Measurements from ENCODE around the gene PSMG3.

PSMG3 gene

DNA sequence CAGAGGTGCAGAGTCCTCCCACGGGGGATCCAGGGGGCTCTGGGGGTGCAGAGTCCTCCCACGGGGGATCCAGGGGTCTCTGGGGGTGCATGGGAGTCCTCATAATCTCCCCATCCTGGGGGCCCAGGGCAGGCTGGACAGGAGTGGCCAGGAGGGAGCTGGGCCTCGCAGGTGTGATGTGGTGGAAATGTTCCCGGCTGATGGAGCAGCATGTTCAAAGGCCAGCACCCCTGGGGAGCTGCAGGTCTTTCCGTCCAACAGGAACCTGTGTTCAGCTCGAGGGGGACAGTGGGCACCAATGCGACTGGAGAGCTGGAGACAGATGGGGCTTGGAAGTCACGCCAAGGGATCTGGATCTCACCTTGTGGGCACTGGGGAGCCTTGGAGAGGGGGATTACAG is 38.5 kb upstream of the PSMG3 start:
- TF ChIP-seq POLR2AphosphoS5 (IDR thresholded peaks at IDR 0.05; ENCODE audit: borderline replicate concordance, low read depth, low read length) (no peak), EZH2 (IDR thresholded peaks at IDR 0.05) (no peak), FOXP2 (optimal IDR thresholded peaks at IDR 0.05; ENCODE audit: control extremely low read depth, extremely low read length, insufficient read depth) (no peak)
- DNase-seq (ENCODE audit: low read depth, low spot score): no peak
- Histone ChIP-seq H3K36me3 (ENCODE audit: insufficient read depth, low read length) (no peaks in the 10 kb centered on the region), H3K4me3 (no peak overlapping the region), H3K9ac (ENCODE audit: insufficient read length) (no peak overlapping the region), H3K27ac (no peak overlapping the region), H3K9me3 (ENCODE audit: low read depth, low read length) (no peaks in the 10 kb centered on the region)

DNA sequence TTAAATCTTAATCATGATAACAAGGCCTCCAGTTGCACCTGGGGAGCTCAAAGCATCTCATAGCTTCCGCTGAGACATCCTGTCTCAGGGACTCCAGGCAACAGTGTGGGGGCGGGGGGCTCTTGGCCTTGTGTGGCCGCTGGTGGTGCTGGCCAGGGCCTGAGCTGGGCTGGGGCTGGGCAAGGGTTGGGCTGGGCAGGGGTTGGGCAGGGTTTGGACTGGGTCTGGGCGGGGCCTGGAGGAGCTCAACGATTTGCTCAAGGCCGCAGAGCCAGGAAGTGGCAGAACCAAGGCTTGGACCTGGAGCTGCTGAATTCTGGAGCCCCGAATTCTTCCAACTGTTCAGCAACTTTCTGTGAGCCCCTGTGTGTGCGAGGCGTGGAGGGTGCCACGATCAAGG is 37.9 kb upstream of the PSMG3 start:
- Histone ChIP-seq H3K4me3 (no peak overlapping the region), H3K36me3 (ENCODE audit: insufficient read depth, low read length) (no peaks in the 10 kb centered on the region), H3K9ac (ENCODE audit: insufficient read length) (no peak overlapping the region), H3K9me3 (ENCODE audit: low read depth, low read length) (no peaks in the 10 kb centered on the region), H3K27ac (no peak overlapping the region)
- TF ChIP-seq FOXP2 (optimal IDR thresholded peaks at IDR 0.05; ENCODE audit: control extremely low read depth, extremely low read length, insufficient read depth): no peak
- no peak for TF ChIP-seq EZH2 (IDR thresholded peaks at IDR 0.05)
- no peak for TF ChIP-seq POLR2AphosphoS5 (IDR thresholded peaks at IDR 0.05; ENCODE audit: borderline replicate concordance, low read depth, low read length)
- no peak for DNase-seq (ENCODE audit: low read depth, low spot score)

DNA sequence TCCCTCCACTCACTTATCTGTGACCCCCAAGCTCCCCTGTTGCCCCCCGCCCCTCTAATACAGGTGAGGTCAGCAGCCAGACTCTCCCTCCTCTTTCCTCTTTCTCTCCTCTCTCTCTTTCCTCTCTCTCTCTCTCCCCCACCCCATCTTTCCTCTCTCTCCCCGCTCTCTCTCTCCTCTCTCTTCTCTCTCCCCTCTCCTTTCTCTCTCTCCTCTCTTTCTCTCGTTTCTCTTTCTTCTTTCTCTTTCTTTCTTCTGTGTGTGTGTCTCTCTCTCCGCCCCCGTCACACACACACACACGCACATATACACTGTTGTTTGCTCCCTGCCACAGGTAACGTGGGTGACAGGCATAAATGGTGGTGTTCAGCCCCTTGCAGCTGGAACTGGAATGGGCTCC is 37.2 kb upstream of the PSMG3 start:
- Histone ChIP-seq H3K4me3 (no peak overlapping the region), H3K9ac (ENCODE audit: insufficient read length) (no peak overlapping the region), H3K36me3 (ENCODE audit: insufficient read depth, low read length) (no peaks in the 10 kb centered on the region), H3K9me3 (ENCODE audit: low read depth, low read length) (no peaks in the 10 kb centered on the region), H3K27ac (no peak overlapping the region)
- TF ChIP-seq POLR2AphosphoS5 (IDR thresholded peaks at IDR 0.05; ENCODE audit: borderline replicate concordance, low read depth, low read length) (no peak), FOXP2 (optimal IDR thresholded peaks at IDR 0.05; ENCODE audit: control extremely low read depth, extremely low read length, insufficient read depth) (no peak), EZH2 (IDR thresholded peaks at IDR 0.05) (no peak)
- no peak for DNase-seq (ENCODE audit: low read depth, low spot score)

DNA sequence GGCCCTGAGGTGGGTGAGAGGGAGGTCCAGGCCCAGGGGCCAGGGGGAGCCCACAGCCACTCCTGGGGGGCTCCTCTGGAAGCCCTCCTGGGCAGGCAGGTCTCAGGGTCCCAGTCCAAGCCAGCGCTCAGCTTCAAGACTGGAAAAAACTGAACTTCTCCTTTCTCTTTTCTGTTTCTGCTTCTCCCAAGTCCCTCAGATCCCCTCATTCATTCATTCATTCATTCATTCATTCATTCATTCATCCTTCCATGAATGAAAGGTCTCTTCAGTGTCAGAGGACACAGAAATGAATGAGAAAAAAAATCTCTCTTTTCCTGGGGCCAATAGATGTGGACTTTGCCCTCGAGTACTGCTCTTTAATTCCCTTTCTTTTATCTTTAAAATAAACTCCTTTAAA is 34.6 kb upstream of the PSMG3 start:
- H3K9ac ChIP-seq (ENCODE audit: insufficient read length): no peak overlapping the region
- no peaks in the 10 kb centered on the region for H3K9me3 ChIP-seq (ENCODE audit: low read depth, low read length)
- no peaks in the 10 kb centered on the region for H3K36me3 ChIP-seq (ENCODE audit: insufficient read depth, low read length)
- no peak overlapping the region for H3K27ac ChIP-seq
- no peak overlapping the region for H3K4me3 ChIP-seq
- no peak for TF ChIP-seq EZH2 (IDR thresholded peaks at IDR 0.05)
- TF ChIP-seq POLR2AphosphoS5 (IDR thresholded peaks at IDR 0.05; ENCODE audit: borderline replicate concordance, low read depth, low read length): no peak
- no peak for TF ChIP-seq FOXP2 (optimal IDR thresholded peaks at IDR 0.05; ENCODE audit: control extremely low read depth, extremely low read length, insufficient read depth)
- no peak for DNase-seq (ENCODE audit: low read depth, low spot score)

DNA sequence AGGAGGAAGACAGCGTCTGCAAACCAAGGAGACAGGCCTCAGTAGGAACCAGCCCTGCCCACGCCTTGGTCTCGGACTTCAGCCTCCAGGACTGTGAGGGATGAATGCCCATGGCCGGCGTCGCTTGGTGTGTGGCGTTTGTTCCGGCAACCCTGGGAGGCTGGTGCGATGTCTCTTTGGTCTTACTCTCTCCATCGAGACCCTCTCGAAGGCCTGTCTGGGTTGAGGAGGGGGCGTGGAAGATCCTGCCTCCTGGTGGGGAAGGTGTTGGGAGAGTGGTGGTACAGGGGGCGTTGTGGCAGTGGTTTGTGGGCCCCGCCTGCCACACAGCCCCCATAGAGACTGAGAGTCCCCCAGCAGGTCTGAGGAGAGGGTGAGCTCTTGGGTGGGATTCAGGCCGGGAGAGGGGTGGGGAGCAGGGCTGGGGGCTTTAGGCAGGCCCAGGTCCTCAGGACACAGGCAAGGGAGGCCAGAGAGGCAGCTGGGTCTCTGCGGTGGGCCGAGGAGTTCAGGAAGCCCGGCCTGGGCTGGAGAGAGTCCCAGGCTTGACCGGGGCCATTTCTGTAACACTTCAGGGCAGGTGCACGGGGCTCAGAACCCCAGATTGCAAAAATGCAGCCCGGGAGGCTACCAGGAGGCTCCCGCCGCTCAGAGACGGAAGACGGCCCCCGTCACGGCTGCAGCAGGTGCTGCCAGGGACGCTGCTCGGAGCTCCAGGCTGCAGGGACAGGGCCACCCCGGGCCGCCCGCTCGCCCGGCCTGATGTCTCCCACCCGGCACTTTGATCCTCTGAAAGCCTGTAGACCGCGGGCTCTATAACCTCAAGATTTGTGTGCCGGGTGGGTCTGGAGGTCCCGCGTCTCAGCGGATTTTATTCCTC is 33.8 kb upstream of the PSMG3 start:
- DNase-seq (ENCODE audit: low read depth, low spot score): no peak
- TF ChIP-seq POLR2AphosphoS5 (IDR thresholded peaks at IDR 0.05; ENCODE audit: borderline replicate concordance, low read depth, low read length) (no peak), FOXP2 (optimal IDR thresholded peaks at IDR 0.05; ENCODE audit: control extremely low read depth, extremely low read length, insufficient read depth) (no peak), EZH2 (IDR thresholded peaks at IDR 0.05) (no peak)

DNA sequence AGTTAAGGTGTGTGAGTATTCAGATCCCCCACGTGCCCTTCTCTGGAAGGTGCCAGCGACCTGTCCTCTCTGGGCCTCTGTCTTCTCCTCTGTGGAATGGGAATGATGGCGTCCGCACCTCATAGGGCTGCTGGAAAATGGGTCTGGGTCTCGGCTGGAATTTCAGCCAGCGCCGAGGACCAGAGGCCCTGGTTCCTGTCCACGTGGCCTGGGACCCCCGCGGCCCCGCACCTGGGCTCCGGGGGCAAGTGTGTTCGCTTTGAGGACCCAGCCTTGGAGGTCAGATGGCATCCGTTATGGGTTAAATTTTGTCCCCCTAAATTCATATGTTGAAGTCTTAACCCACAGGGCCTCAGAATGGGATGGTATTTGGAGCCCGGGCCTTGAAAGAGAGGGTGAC is 32.6 kb upstream of the PSMG3 start:
- Histone ChIP-seq H3K9me3 (ENCODE audit: low read depth, low read length) (no peaks in the 10 kb centered on the region), H3K27ac (no peak overlapping the region), H3K4me3 (no peak overlapping the region), H3K36me3 (ENCODE audit: insufficient read depth, low read length) (no peaks in the 10 kb centered on the region), H3K9ac (ENCODE audit: insufficient read length) (no peak overlapping the region)
- no peak for DNase-seq (ENCODE audit: low read depth, low spot score)
- TF ChIP-seq POLR2AphosphoS5 (IDR thresholded peaks at IDR 0.05; ENCODE audit: borderline replicate concordance, low read depth, low read length) (no peak), FOXP2 (optimal IDR thresholded peaks at IDR 0.05; ENCODE audit: control extremely low read depth, extremely low read length, insufficient read depth) (no peak), EZH2 (IDR thresholded peaks at IDR 0.05) (no peak)

More for the DNA sequence above, 33.8 kb upstream of the PSMG3 start:
- Histone ChIP-seq H3K9me3 (ENCODE audit: low read depth, low read length) (no peaks in the 10 kb centered on the region), H3K4me3 (no peak overlapping the region), H3K36me3 (ENCODE audit: insufficient read depth, low read length) (no peaks in the 10 kb centered on the region), H3K27ac (no peak overlapping the region), H3K9ac (ENCODE audit: insufficient read length) (no peak overlapping the region)

DNA sequence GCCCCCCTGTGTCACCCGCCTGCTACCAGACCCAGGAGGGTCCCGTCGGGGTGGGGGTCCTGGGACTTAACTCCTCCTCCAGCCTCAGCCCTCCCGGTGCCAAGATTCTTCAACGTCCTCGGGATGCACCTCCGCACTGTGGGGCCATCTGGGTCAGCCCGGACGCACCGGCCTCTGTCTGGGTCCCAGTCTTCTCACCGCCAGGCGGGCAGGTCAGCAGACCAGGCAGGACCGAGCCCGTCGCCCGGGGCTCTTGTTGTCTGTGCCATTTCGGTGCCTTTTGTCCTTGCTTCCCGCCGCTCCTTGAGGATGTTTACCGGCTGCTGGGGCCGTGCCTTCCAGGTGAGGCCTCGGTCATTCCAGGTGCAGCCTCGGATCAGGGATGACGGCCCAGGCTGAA is 32.1 kb upstream of the PSMG3 start:
- Histone ChIP-seq H3K9me3 (ENCODE audit: low read depth, low read length) (no peaks in the 10 kb centered on the region), H3K27ac (no peak overlapping the region), H3K9ac (ENCODE audit: insufficient read length) (no peak overlapping the region), H3K4me3 (no peak overlapping the region), H3K36me3 (ENCODE audit: insufficient read depth, low read length) (no peaks in the 10 kb centered on the region)
- TF ChIP-seq POLR2AphosphoS5 (IDR thresholded peaks at IDR 0.05; ENCODE audit: borderline replicate concordance, low read depth, low read length): no peak
- no peak for TF ChIP-seq FOXP2 (optimal IDR thresholded peaks at IDR 0.05; ENCODE audit: control extremely low read depth, extremely low read length, insufficient read depth)
- TF ChIP-seq EZH2 (IDR thresholded peaks at IDR 0.05): no peak
- DNase-seq (ENCODE audit: low read depth, low spot score): no peak

DNA sequence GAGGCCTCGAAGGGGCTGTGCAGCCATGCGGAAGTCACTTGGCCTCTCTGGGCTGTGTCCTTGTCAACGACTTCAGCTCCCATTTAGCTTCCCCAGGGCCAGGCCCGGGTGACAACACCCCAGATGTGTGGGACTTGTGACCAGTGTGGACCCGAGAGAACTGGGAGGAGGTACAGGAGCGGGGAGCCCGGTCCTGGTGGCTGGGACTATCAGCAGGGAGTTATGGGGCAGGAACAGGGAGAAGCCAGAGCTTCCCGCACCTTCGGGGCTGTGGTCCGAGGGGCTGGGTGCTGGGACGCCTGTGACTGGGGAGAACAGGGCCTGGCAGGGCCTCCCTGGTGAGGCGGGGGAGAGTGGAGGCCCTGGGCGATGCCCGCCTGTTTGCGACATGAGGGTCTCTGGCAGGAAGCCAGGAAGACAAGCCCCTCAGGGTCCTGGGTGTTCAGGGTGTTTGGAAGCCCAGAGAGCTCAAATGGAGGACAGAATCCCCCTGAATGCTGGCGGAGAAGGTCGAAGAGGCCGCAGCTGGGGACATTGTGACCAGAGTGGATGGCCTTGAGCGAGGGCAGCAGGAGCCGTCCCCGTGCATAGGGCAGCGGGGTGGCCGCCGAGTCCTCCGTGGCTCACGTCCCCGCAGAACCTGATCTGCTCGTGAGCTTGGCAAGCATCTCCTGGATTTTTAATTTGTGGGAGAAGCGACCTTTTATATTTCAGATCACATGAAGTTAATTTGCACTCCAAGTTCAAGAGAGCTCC is 30.0 kb upstream of the PSMG3 start:
- H3K27ac ChIP-seq: no peak overlapping the region
- H3K36me3 ChIP-seq (ENCODE audit: insufficient read depth, low read length): no peaks in the 10 kb centered on the region
- no peak for TF ChIP-seq FOXP2 (optimal IDR thresholded peaks at IDR 0.05; ENCODE audit: control extremely low read depth, extremely low read length, insufficient read depth)
- TF ChIP-seq POLR2AphosphoS5 (IDR thresholded peaks at IDR 0.05; ENCODE audit: borderline replicate concordance, low read depth, low read length): no peak
- no peak for TF ChIP-seq EZH2 (IDR thresholded peaks at IDR 0.05)
- H3K4me3 ChIP-seq: no peak overlapping the region
- no peak for DNase-seq (ENCODE audit: low read depth, low spot score)
- H3K9me3 ChIP-seq (ENCODE audit: low read depth, low read length): no peaks in the 10 kb centered on the region
- no peak overlapping the region for H3K9ac ChIP-seq (ENCODE audit: insufficient read length)

Data from SK-N-MC (cell line).